LHCN-M2 (cell line): Measurements from ENCODE around the gene URI1. TPM values are rescaled to one million over a fixed set of nuclear protein-coding genes. Genes with fewer than 3 reads are reported as not detected.

Experiments used
- DNase-seq: peaks from one replicate; pipeline ENCODE4 v3.0.0-alpha.2; 2012; ENCODE audit warnings: low read depth
- total RNA-seq: library from RNA; depleted of rRNA; stranded (reverse); fragments of >200 nt; gene quantifications from 2 replicates; pipeline ENCODE4 v1.2.3, GENCODE V29; 2014

Gene URI1
- total RNA-seq, 1 experiment from 2014 or later = 59.8 TPM

- no peak for DNase-seq
These were observed 29.0 kb downstream of the URI1 start for GRCh38 chr19:29971002-29971401.

- no peak for DNase-seq
These were observed 29.6 kb downstream of the URI1 start for GRCh38 chr19:29971648-29972047.

GRCh38 chr19:29974701-29975100 is 32.7 kb downstream of the URI1 start:
- no peak for DNase-seq

- no peak for DNase-seq
These were observed 34.3 kb downstream of the URI1 start for GRCh38 chr19:29976151-29976943.

GRCh38 chr19:29978080-29978479 is 36.0 kb downstream of the URI1 start:
- no peak for DNase-seq

- peak; percentile 36 for DNase-seq
These were observed 41.5 kb downstream of the URI1 start for GRCh38 chr19:29983568-29983967.

- no peak for DNase-seq
These were observed 43.2 kb downstream of the URI1 start for GRCh38 chr19:29985196-29985595.

GRCh38 chr19:29988351-29988750 is 46.3 kb downstream of the URI1 start:
- no peak for DNase-seq

- no peak for DNase-seq
These were observed 50.3 kb downstream of the URI1 start for GRCh38 chr19:29992233-29992867.

GRCh38 chr19:29999490-29999889 is 57.5 kb downstream of the URI1 start:
- DNase-seq = no peak

- no peak for DNase-seq
These were observed 58.8 kb downstream of the URI1 start for GRCh38 chr19:30000862-30001261.

- DNase-seq = no peak
These were observed 59.3 kb downstream of the URI1 start for GRCh38 chr19:30001301-30001700.

- DNase-seq = no peak
These were observed 59.8 kb downstream of the URI1 start for GRCh38 chr19:30001791-30002190.

- no peak for DNase-seq
These were observed 61.8 kb downstream of the URI1 start for GRCh38 chr19:30003866-30004265.

- DNase-seq = no peak
These were observed 62.4 kb downstream of the URI1 start for GRCh38 chr19:30004403-30004802.

- DNase-seq = no peak
These were observed 64.2 kb downstream of the URI1 start for GRCh38 chr19:30006207-30006606.

- DNase-seq = no peak
These were observed 66.1 kb downstream of the URI1 start for GRCh38 chr19:30008169-30008568.

- no peak for DNase-seq
These were observed 67.0 kb downstream of the URI1 start for GRCh38 chr19:30009013-30009412.

GRCh38 chr19:30011051-30011578 is 69.1 kb downstream of the URI1 start:
- no peak for DNase-seq

- DNase-seq = no peak
These were observed 72.7 kb downstream of the URI1 start for GRCh38 chr19:30014770-30015169.

GRCh38 chr19:30017172-30017571 is 75.1 kb downstream of the URI1 start:
- no peak for DNase-seq

GRCh38 chr19:30020189-30020588 is 78.2 kb downstream of the URI1 start:
- DNase-seq = no peak

GRCh38 chr19:30022659-30023058 is 80.6 kb downstream of the URI1 start:
- DNase-seq = no peak
